HG03460 (cell line): ENCODE results near the gene NSUN3.
"Not testable (repeated sequence)": the region's sequence is repeated elsewhere in the genome, so short reads cannot be mapped to it uniquely, and the experiment has no call there.

Experiments
- ATAC-seq: cut with Tn5 transposase; IDR thresholded peaks from one replicate; pipeline ENCODE4 v1.9.1; 2021; ENCODE audit not compliant: unreplicated experiment

NSUN3 gene

GRCh38 chr3:94066506-94067500, 3.9 kb downstream of the NSUN3 start:
- no peak for ATAC-seq

- no peak for ATAC-seq
Measured at GRCh38 chr3:94069194-94069813, 6.4 kb downstream of the NSUN3 start.

GRCh38 chr3:94070341-94070911, 7.6 kb downstream of the NSUN3 start:
- ATAC-seq = peak; percentile 58

- peak; percentile 88 for ATAC-seq
Measured at GRCh38 chr3:94071713-94072284, 8.9 kb downstream of the NSUN3 start.

- no peak for ATAC-seq
Measured at GRCh38 chr3:94076055-94076454, 13.2 kb downstream of the NSUN3 start.

- not testable (repeated sequence) for ATAC-seq
Measured at GRCh38 chr3:94080552-94080951, 17.7 kb downstream of the NSUN3 start.

- no peak for ATAC-seq
Measured at GRCh38 chr3:94081884-94082283, 19.0 kb downstream of the NSUN3 start.

- no peak for ATAC-seq
Measured at GRCh38 chr3:94082391-94082937, 19.6 kb downstream of the NSUN3 start.

- ATAC-seq = peak; percentile 76
Measured at GRCh38 chr3:94083261-94083660, 20.4 kb downstream of the NSUN3 start.

GRCh38 chr3:94089126-94089525, 26.3 kb downstream of the NSUN3 start:
- ATAC-seq = no peak

- no peak for ATAC-seq
Measured at GRCh38 chr3:94092086-94092485, 29.2 kb downstream of the NSUN3 start.

GRCh38 chr3:94093151-94093550, 30.3 kb downstream of the NSUN3 start:
- ATAC-seq = no peak

- ATAC-seq = no peak
Measured at GRCh38 chr3:94095111-94095510, 32.2 kb downstream of the NSUN3 start.

GRCh38 chr3:94098452-94098851, 35.6 kb downstream of the NSUN3 start:
- no peak for ATAC-seq

GRCh38 chr3:94099311-94099710, 36.5 kb downstream of the NSUN3 start:
- no peak for ATAC-seq

GRCh38 chr3:94101860-94102259, 39.0 kb downstream of the NSUN3 start:
- no peak for ATAC-seq

GRCh38 chr3:94106268-94106667, 43.4 kb downstream of the NSUN3 start:
- no peak for ATAC-seq

- not testable (repeated sequence) for ATAC-seq
Measured at GRCh38 chr3:94110232-94110631, 47.4 kb downstream of the NSUN3 start.

- ATAC-seq = no peak
Measured at GRCh38 chr3:94110854-94111253, 48.0 kb downstream of the NSUN3 start.

- ATAC-seq = no peak
Measured at GRCh38 chr3:94114666-94115065, 51.8 kb downstream of the NSUN3 start.

- no peak for ATAC-seq
Measured at GRCh38 chr3:94115482-94115881, 52.6 kb downstream of the NSUN3 start.
